WI38 (cell line): Measurements from ENCODE around the gene GFRA4.

Source experiments
- H3K4me3 ChIP-seq: 2 replicates; pipeline ENCODE4 v1.5.1; 2011; ENCODE audit warnings: low read depth, mild to moderate bottlenecking, control low read depth, low read length
- TF ChIP-seq, protein P1 (sequence below): IDR thresholded peaks from 2 replicates; pipeline ENCODE4 v1.5.1; 2012; ENCODE audit warnings: low read depth, mild to moderate bottlenecking, control low read depth, low read length

Gene GFRA4

DNA sequence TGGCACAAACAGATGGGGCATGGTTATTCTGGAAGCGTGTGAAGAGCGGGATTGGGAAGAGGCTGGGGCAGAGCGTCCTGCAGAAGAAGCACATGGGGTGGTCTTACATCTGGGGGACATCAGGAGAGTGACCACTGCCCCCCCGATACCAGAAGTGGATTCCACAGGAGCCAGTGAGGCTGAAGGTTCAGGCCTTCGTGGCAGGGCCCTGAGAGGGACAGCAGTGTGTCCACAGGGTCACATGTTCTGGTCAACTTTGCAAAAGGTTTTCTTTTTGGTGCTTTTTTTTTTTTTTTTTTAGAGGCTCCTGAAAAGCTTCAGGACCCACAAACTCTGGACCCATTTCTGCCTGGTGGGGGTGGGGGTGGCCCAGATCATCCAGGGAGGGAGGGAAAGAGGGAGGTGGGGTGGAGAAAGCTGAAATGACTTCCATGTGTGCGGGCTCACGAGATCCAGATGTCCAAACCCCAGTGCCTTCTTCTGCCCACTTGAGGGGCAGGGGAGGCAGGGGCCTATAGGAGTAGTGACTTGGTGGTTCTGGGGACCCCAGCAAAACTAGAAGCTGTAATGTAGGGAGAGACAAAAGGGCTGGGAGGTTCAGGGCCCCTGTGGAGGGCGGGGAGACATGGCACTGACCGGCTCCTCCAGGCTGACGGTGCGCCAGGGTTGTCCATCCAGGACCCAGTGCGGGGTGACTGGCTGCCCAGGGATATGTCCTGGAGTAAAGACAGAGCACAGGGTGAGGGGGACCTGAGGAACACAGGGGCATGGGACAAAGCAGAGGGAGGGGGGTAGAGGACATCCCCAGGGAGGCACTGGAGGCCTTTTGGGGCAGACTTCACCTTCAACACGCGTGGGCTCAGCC is 15.9 kb upstream of the GFRA4 start:
- no peak overlapping the region for H3K4me3 ChIP-seq
- TF ChIP-seq, protein P1, sequence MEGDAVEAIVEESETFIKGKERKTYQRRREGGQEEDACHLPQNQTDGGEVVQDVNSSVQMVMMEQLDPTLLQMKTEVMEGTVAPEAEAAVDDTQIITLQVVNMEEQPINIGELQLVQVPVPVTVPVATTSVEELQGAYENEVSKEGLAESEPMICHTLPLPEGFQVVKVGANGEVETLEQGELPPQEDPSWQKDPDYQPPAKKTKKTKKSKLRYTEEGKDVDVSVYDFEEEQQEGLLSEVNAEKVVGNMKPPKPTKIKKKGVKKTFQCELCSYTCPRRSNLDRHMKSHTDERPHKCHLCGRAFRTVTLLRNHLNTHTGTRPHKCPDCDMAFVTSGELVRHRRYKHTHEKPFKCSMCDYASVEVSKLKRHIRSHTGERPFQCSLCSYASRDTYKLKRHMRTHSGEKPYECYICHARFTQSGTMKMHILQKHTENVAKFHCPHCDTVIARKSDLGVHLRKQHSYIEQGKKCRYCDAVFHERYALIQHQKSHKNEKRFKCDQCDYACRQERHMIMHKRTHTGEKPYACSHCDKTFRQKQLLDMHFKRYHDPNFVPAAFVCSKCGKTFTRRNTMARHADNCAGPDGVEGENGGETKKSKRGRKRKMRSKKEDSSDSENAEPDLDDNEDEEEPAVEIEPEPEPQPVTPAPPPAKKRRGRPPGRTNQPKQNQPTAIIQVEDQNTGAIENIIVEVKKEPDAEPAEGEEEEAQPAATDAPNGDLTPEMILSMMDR = no peak

DNA sequence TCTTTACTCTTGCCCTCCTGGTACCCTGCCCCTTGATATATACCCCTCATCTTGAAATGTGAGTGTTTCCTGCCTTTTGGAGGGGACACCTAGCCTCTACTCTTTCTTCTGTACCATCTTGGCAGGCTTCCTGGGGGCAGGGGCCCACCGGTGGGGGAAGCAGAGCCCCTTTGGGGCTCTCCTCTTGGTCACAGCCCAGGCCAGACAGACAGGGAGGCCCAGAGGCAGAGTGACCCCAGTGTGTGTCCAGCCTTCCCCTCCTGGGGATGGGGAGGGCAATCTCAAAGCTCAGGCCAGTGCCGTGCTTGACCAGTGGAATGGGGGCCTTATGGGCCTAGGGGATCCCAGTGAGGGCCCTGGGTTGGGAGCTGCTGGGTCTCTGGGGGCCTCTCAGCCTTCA is 15.0 kb upstream of the GFRA4 start:
- TF ChIP-seq, protein P1 = no peak
- H3K4me3 ChIP-seq = no peak overlapping the region

DNA sequence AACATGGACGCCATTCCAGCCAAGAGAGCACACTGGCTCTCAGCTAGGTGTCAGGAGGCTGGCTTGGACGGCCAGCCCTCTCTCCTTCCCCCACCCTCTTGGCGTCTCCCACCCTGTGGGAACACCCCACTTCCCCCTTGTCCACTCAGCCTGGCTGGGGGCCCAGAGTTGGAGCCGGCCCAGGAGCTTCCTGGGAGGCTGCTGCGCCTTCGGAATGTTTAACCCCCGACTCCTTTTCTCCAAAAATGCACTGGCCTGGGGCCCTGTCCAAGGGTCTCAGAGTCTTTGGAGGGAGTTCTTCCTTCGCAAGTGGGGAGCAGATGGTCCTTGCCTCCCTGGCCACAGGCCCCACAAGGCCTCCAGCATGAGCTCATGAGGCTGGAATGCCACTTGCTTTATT is 14.5 kb upstream of the GFRA4 start:
- TF ChIP-seq, protein P1 = no peak
- no peak overlapping the region for H3K4me3 ChIP-seq

DNA sequence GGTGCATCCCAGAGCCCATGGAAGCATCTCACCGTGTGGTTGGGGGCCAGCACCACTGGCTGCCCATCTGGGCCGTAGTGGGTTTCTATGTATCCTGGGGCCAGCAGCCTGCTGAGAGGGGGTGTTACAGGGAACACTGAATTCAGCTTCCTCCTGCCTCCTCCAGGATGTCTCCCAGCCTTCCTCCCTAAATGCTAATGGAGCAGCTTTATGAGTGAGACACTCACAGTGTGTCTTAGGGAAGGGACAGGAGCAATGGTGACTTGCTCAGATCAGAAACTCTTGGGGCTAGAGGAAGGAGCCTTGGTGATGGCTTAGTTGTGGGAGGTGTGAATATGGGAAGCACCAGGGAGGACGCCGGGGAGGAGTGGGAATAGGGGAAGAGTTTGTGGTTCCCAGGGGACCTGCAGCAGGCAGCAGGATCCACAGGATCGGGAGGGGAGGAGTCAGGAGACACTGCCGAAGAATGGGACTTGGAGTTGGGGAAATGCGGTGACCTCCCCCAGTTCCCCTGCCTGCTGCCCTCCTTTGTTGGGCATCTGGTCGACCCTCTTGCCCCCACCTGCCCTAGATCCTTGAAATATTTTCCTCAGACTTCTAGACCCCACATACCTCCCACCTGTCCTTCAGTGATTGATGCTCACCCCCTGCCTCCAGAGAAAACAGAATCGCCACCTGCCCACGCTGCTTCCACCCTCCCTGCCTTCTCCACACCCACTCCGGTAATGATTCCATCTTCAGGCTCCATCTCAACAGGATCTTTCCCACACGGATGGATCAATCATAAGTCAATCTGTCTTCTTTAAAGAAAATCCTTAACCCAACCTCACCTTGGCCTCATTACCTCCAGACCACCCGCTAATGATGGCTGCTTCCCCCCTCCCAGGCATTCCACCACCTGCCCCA is 12.0 kb upstream of the GFRA4 start:
- TF ChIP-seq, protein P1 = no peak
- H3K4me3 ChIP-seq = no peak overlapping the region

DNA sequence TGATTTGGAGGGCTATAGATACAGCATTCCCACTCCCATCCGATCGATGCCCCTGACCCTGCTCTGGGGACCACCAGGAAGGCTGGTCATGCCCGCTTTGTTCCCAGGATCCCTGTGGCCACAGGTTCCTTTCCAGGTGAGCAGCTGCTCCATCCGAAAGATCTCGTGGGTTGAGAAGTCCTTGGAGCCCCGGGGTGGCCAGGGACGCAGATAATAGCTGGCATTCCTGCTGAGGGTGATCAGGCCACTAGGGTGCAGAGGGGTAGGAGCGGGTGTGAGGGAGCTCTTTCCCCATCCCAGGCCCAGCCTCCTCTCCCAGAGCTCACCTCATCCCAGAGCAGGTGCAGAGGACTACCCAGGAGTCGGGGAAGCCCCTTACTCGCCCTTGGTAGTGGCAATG is 11.2 kb upstream of the GFRA4 start:
- TF ChIP-seq, protein P1 = no peak
- no peak overlapping the region for H3K4me3 ChIP-seq

DNA sequence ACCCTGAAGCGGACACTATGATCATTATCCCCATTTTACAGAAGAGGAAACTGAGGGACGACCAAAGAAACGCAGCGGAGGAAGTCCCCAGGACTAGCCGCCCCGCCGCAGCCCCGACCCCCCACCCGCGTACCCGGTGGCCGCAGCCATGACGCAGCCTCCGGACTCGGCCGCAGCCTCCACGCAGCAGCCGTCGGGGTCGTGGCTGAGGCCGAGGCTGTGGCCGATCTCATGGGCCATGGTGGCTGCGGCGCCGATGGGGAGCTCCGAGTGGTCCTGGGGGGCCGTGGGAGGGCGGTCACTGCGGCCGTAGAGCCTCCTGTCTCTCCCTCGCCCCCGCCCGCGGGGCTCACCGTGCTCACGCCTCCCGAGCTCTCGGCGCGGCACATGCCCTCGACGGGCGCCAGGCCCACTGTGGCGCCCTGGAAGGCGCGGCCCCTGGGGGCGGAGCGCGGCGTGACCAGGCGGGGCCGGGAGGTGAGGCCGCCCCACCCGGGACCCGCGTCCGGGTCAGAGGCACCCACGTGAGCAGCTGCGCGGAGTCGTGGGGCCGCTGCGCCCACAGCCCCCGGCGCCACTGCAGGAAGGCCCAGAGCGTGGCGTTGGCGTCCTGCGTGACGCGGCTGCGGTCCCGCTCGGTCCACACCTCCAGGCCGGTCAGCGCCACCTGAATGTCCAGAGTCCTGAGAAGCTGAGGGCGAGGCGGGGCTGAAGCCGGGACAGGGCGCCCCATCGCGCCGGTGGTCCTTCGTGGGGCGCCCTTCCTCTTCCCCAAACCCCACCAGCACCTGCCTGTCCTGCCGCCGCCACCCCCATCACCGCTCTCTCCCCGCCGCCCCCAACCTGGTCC is 10.2 kb upstream of the GFRA4 start:
- H3K4me3 ChIP-seq = no peak overlapping the region
- TF ChIP-seq, protein P1 = no peak
